ENCODE data around the gene INKA2.

DNA sequence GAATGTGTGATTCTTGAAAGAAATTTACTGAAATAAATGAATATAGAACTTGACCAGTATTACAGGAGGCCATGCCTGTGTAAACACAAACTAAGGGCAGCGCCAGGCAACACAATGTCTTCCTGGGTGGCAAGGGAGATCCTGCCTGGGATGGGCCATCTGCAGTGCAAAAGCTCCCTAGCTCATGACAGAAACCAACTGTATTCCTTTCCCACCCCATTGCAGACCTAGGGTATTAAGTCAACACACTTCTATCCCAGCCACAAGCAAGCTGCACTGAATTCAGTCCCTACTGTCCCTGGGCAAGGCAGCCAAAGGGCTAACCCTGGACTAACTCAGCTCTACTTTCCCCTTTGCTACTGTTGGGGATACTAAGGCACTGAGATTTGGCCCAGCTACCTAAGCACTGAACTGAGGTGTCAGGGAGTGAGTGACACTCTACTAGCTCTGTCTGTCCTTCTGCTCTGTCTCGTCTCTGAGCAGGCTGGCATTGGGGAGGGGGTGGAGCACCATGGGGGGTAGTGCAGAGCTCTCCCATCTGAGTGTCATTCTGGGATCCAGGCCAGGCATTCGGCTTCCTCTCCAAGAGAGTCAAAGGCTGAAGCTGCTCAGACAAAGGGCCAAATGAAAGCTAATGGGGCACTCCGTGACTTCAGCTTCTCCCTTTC lies 2.5 kb downstream of the INKA2 start:
- TF ChIP-seq TAF1 (IDR thresholded peaks at IDR 0.05; ENCODE audit: borderline replicate concordance, low read depth, low read length) (no peak), POLR2AphosphoS5 (IDR thresholded peaks at IDR 0.05; ENCODE audit: low read depth, low read length) (no peak), POLR2A (IDR thresholded peaks at IDR 0.05; ENCODE audit: low read depth, low read length) (no peak)

Measured in GM12892 (cell line).